Mucosa of descending colon (tissue), 3 donors: ENCODE measurements around the gene ASTN2. TPM values are rescaled to one million over a fixed set of nuclear protein-coding genes. Genes with fewer than 3 reads are reported as not detected.

Experiments
- ATAC-seq: fragments of 200-7000 bp; cut with Tn5 transposase; one replicate; pipeline ENCODE4 v1.9.1; 2020; ENCODE audit warnings: mild to moderate bottlenecking, moderate library complexity
- DNase-seq, 3 donors: peaks; one replicate each; pipeline ENCODE4 v3.0.0-alpha.2; 2020
- H3K36me3 ChIP-seq: fragments of 200-600 bp; one replicate; pipeline ENCODE4 v1.8.0; 2021; ENCODE audit warnings: low read depth, mild to moderate bottlenecking
- H3K4me1 ChIP-seq: fragments of 200-600 bp; one replicate; pipeline ENCODE4 v1.8.0; 2021; ENCODE audit warnings: low read depth, mild to moderate bottlenecking
- H3K4me3 ChIP-seq: fragments of 200-600 bp; one replicate; pipeline ENCODE4 v1.8.0; 2021; ENCODE audit warnings: mild to moderate bottlenecking
- H3K9me3 ChIP-seq: fragments of 200-600 bp; one replicate; pipeline ENCODE4 v1.8.0; 2021; ENCODE audit warnings: mild to moderate bottlenecking
- CTCF ChIP-seq: fragments of 200-600 bp; IDR thresholded peaks from one replicate; pipeline ENCODE4 v1.8.0; 2022; ENCODE audit warnings: antibody characterized with exemption, mild to moderate bottlenecking
- intact Hi-C, 2 donors: fragments of 100-400 bp; cut with DNase I in 1 of 2; cut with micrococcal nuclease in 1 of 2; formaldehyde crosslinking; loops; one replicate each; pipeline versions ENCODE4 v1.11.0 to v1.11.1; 2022; cut with DNase I, micrococcal nuclease
- total RNA-seq, 3 donors: library from RNA; stranded (reverse); fragmentation: NEBNext Ultra II Directional in 2 of 3; extraction: Animal tissue kit (Norgen Biotek cat#: 25700) in 2 of 3; gene quantifications; one replicate each; pipeline versions ENCODE4 v1.2.1 to v1.2.4, GENCODE V29; 2021 to 2023
- donor health status: DM: no; HTN: no; CAD: no; lungs with moderate emphysema.
- donor health status: DM: no; HTN: no; CAD: no.
- donor health status: DM: no; HTN: yes; CAD: no.

Gene ASTN2
- total RNA-seq, 3 donors from 2014 or later, result 3.5 to 6.1 (median 5.4) TPM

- Histone ChIP-seq H3K4me3 (no peak overlapping the region), H3K9me3 (no peaks in the 10 kb centered on the region), H3K4me1 (no peaks in the 10 kb centered on the region), H3K36me3 (no peaks in the 10 kb centered on the region)
- ATAC-seq (no peak), DNase-seq (no peak)
- TF ChIP-seq CTCF, result no peak
- intact Hi-C loops, result no loop called here
Observed at GRCh38 chr9:117103438-117104110, 311.3 kb downstream of the ASTN2 start.

- no peaks in the 10 kb centered on the region for H3K36me3 ChIP-seq
- no peaks in the 10 kb centered on the region for H3K9me3 ChIP-seq
- H3K4me1 ChIP-seq, result no peaks in the 10 kb centered on the region
- ATAC-seq (no peak), DNase-seq (no peak)
- TF ChIP-seq CTCF, result no peak
- intact Hi-C loops, result no loop called here
- no peak overlapping the region for H3K4me3 ChIP-seq
Observed at GRCh38 chr9:117101008-117101407, 313.8 kb downstream of the ASTN2 start.

GRCh38 chr9:117098331-117098730, 316.5 kb downstream of the ASTN2 start:
- no peaks in the 10 kb centered on the region for H3K36me3 ChIP-seq
- no peaks in the 10 kb centered on the region for H3K9me3 ChIP-seq
- no peak for TF ChIP-seq CTCF
- ATAC-seq, result no peak
- no peak for DNase-seq
- no peaks in the 10 kb centered on the region for H3K4me1 ChIP-seq
- intact Hi-C loops, result no loop called here
- no peak overlapping the region for H3K4me3 ChIP-seq

- ATAC-seq, result no peak
- intact Hi-C loops, result no loop called here
- H3K36me3 ChIP-seq, result no peaks in the 10 kb centered on the region
- no peak for DNase-seq
- no peaks in the 10 kb centered on the region for H3K4me1 ChIP-seq
- no peak for TF ChIP-seq CTCF
- no peaks in the 10 kb centered on the region for H3K9me3 ChIP-seq
- H3K4me3 ChIP-seq, result no peak overlapping the region
Observed at GRCh38 chr9:117097761-117098160, 317.1 kb downstream of the ASTN2 start.

- no peak for DNase-seq
- Histone ChIP-seq H3K4me3 (no peak overlapping the region), H3K36me3 (no peaks in the 10 kb centered on the region), H3K9me3 (no peaks in the 10 kb centered on the region), H3K4me1 (no peaks in the 10 kb centered on the region)
- TF ChIP-seq CTCF, result no peak
- ATAC-seq, result no peak
- intact Hi-C loops, result no loop called here
Observed at GRCh38 chr9:117096138-117096537, 318.7 kb downstream of the ASTN2 start.

- no peaks in the 10 kb centered on the region for H3K4me1 ChIP-seq
- no peak overlapping the region for H3K4me3 ChIP-seq
- ATAC-seq, result no peak
- intact Hi-C loops, result no loop called here
- no peaks in the 10 kb centered on the region for H3K36me3 ChIP-seq
- DNase-seq, result no peak
- no peak for TF ChIP-seq CTCF
- no peaks in the 10 kb centered on the region for H3K9me3 ChIP-seq
Observed at GRCh38 chr9:117095081-117095480, 319.8 kb downstream of the ASTN2 start.
